GM12864 (cell line): ENCODE data around the gene GCC2.

Experiments used
- DNase-seq: peaks from one replicate; pipeline ENCODE4 v3.0.0-alpha.2; 2011; ENCODE audit warnings: low read depth
- H3K4me3 ChIP-seq: 2 replicates; pipeline ENCODE4 v1.5.1; 2011; ENCODE audit warnings: mild to moderate bottlenecking, low read depth, low read length, control low read depth
- CTCF ChIP-seq: IDR thresholded peaks from 2 replicates; pipeline ENCODE4 v1.5.1; 2011; ENCODE audit warnings: low read depth, mild to moderate bottlenecking, moderate library complexity, low read length, control low read depth, inconsistent platforms; ENCODE audit errors: missing control alignments

GCC2 gene

GRCh38 chr2:108541451-108541850 lies 92.4 kb downstream of the GCC2 start:
- no peak overlapping the region for H3K4me3 ChIP-seq
- no peak for TF ChIP-seq CTCF
- no peak for DNase-seq

- H3K4me3 ChIP-seq, result no peak overlapping the region
- no peak for DNase-seq
- no peak for TF ChIP-seq CTCF
These were observed 93.1 kb downstream of the GCC2 start for GRCh38 chr2:108542071-108542470.

- no peak for DNase-seq
- no peak for TF ChIP-seq CTCF
- no peak overlapping the region for H3K4me3 ChIP-seq
These were observed 98.6 kb downstream of the GCC2 start for GRCh38 chr2:108547606-108548005.

GRCh38 chr2:108548208-108549003 lies 99.4 kb downstream of the GCC2 start:
- H3K4me3 ChIP-seq, result no peak overlapping the region
- DNase-seq, result no peak
- TF ChIP-seq CTCF, result no peak

- no peak for TF ChIP-seq CTCF
- H3K4me3 ChIP-seq, result no peak overlapping the region
- DNase-seq, result no peak
These were observed 103.6 kb downstream of the GCC2 start for GRCh38 chr2:108552566-108552965.

GRCh38 chr2:108553209-108553919 lies 104.4 kb downstream of the GCC2 start:
- no peak for TF ChIP-seq CTCF
- DNase-seq, result no peak
- H3K4me3 ChIP-seq, result no peak overlapping the region

GRCh38 chr2:108554528-108554927 lies 105.5 kb downstream of the GCC2 start:
- no peak for DNase-seq
- H3K4me3 ChIP-seq, result no peak overlapping the region
- no peak for TF ChIP-seq CTCF
